Measurements from ENCODE around the gene MEF2A. TPM values are rescaled to one million over a fixed set of nuclear protein-coding genes. Genes with fewer than 3 reads are reported as not detected.

Gene MEF2A
- total and polyA plus RNA-seq, 10 of the 15 experiments (the other 5 are each of a cell fraction or from before 2014, with no cell fraction given): 7.2 to 46.7 (median 35.9) TPM

GRCh38 chr15:99651023-99651807 lies 85.4 kb downstream of the MEF2A start (continued):
- no peak for TF ChIP-seq NFXL1 (IDR thresholded peaks at IDR 0.05; ENCODE audit: borderline replicate concordance)
- TF ChIP-seq, protein P1, sequence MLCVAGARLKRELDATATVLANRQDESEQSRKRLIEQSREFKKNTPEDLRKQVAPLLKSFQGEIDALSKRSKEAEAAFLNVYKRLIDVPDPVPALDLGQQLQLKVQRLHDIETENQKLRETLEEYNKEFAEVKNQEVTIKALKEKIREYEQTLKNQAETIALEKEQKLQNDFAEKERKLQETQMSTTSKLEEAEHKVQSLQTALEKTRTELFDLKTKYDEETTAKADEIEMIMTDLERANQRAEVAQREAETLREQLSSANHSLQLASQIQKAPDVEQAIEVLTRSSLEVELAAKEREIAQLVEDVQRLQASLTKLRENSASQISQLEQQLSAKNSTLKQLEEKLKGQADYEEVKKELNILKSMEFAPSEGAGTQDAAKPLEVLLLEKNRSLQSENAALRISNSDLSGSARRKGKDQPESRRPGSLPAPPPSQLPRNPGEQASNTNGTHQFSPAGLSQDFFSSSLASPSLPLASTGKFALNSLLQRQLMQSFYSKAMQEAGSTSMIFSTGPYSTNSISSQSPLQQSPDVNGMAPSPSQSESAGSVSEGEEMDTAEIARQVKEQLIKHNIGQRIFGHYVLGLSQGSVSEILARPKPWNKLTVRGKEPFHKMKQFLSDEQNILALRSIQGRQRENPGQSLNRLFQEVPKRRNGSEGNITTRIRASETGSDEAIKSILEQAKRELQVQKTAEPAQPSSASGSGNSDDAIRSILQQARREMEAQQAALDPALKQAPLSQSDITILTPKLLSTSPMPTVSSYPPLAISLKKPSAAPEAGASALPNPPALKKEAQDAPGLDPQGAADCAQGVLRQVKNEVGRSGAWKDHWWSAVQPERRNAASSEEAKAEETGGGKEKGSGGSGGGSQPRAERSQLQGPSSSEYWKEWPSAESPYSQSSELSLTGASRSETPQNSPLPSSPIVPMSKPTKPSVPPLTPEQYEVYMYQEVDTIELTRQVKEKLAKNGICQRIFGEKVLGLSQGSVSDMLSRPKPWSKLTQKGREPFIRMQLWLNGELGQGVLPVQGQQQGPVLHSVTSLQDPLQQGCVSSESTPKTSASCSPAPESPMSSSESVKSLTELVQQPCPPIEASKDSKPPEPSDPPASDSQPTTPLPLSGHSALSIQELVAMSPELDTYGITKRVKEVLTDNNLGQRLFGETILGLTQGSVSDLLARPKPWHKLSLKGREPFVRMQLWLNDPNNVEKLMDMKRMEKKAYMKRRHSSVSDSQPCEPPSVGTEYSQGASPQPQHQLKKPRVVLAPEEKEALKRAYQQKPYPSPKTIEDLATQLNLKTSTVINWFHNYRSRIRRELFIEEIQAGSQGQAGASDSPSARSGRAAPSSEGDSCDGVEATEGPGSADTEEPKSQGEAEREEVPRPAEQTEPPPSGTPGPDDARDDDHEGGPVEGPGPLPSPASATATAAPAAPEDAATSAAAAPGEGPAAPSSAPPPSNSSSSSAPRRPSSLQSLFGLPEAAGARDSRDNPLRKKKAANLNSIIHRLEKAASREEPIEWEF (IDR thresholded peaks at IDR 0.05; ENCODE audit: insufficient replicate concordance, low read depth, low read length): no peak

DNA sequence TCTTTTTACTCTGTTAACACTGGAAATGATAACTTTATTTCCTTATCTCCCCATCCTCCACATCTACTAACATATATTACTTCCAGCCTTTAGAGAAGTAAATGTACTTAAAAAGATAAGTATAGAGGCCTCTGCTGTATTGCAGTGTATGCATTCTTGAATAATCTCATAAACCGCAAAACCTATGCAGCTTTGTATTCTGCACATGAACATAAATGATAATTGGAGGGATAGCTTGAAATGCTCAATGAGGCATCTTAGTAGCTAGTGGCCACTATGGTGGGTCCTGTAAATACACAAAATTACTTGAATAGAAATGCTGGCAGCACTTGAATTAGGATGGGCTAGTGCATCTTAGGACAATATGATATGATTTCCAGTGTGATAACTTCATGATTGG lies 90.4 kb downstream of the MEF2A start:
- in situ Hi-C loops (cut with MboI) (no loop called here), intact Hi-C loops (cut with micrococcal nuclease; ENCODE audit: unreplicated experiment) (no loop called here)
- no peaks in the 10 kb centered on the region for H3K27me3 ChIP-seq (replicated peaks in 1 of 2; ENCODE audit: control insufficient read depth in 2 of 2, insufficient read depth in 2 of 2, low read length in 1 of 2)
- ChIA-PET POLR2A (no interaction called here), CTCF (no interaction called here), SMC1A (ENCODE audit: uncharacterized antibody, unreplicated experiment) (interaction anchor here (1.9 to 2.1 kb wide), 4 partner anchors 10 to 369 kb away, joined by 4 to 6 read pairs (median 5); no protein-coding TSS in a partner anchor), RAD21 (ENCODE audit: unreplicated experiment) (interaction anchor here (1.8 kb wide), 1 partner anchor 9 kb away, joined by 6 read pairs; no protein-coding TSS in a partner anchor)
- peaks cover 0 to 4% of the 10 kb centered on the region in 2 experiments; a peak in 3 of 4 replicates for H3K36me3 ChIP-seq (ENCODE audit: control insufficient read depth in 2 of 2, insufficient read depth in 2 of 2, low read length in 1 of 2)
- no peaks in the 10 kb centered on the region for H3K79me2 ChIP-seq (ENCODE audit: control insufficient read depth, insufficient read depth, low read length)
- no TSS peak for BruUV-seq (replicated peaks)
- no peak for DNase-seq (ENCODE audit: low read depth, low spot score)
- H3K4me1 ChIP-seq (ENCODE audit: control insufficient read depth, insufficient read depth, low read length): no peaks in the 10 kb centered on the region
- FAIRE-seq: no peak
- no peak overlapping the region for H3K4me3 ChIP-seq
- H4K20me1 ChIP-seq (ENCODE audit: control insufficient read depth, insufficient read depth): no peaks in the 10 kb centered on the region
- H3K9ac ChIP-seq (ENCODE audit: control insufficient read depth, insufficient read depth, low read length): no peak overlapping the region
- no peak for ATAC-seq
- no peak overlapping the region for H2AFZ ChIP-seq (ENCODE audit: control insufficient read depth, low read depth, low read length)
- no peak overlapping the region for H3K27ac ChIP-seq (ENCODE audit: control insufficient read depth, insufficient read depth)
- WGBS (ENCODE audit: insufficient coverage, insufficient replicate concordance, low lambda C conversion rate, missing lambda C conversion rate): 96% methylated on average over 1 of the region's 1 CpG
- no peak overlapping the region for H3K4me2 ChIP-seq (ENCODE audit: control insufficient read depth, insufficient read depth)
- no peaks in the 10 kb centered on the region for H3K9me3 ChIP-seq (replicated peaks; ENCODE audit: control insufficient read depth, insufficient read depth, low read length)
- TF ChIP-seq HDAC2 (IDR thresholded peaks at IDR 0.05): no peak
- no peak for TF ChIP-seq CHD2 (IDR thresholded peaks at IDR 0.05; ENCODE audit: borderline replicate concordance, low read depth, low read length)
- no peak for TF ChIP-seq YY1 (IDR thresholded peaks at IDR 0.05; ENCODE audit: low read depth, low read length)
- TF ChIP-seq, protein P2, sequence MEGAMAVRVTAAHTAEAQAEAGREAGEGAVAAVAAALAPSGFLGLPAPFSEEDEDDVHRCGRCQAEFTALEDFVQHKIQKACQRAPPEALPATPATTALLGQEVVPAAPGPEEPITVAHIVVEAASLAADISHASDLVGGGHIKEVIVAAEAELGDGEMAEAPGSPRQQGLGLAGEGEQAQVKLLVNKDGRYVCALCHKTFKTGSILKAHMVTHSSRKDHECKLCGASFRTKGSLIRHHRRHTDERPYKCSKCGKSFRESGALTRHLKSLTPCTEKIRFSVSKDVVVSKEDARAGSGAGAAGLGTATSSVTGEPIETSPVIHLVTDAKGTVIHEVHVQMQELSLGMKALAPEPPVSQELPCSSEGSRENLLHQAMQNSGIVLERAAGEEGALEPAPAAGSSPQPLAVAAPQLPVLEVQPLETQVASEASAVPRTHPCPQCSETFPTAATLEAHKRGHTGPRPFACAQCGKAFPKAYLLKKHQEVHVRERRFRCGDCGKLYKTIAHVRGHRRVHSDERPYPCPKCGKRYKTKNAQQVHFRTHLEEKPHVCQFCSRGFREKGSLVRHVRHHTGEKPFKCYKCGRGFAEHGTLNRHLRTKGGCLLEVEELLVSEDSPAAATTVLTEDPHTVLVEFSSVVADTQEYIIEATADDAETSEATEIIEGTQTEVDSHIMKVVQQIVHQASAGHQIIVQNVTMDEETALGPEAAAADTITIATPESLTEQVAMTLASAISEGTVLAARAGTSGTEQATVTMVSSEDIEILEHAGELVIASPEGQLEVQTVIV (IDR thresholded peaks at IDR 0.05; ENCODE audit: borderline replicate concordance, partially characterized antibody): no peak
- TF ChIP-seq, protein P3, sequence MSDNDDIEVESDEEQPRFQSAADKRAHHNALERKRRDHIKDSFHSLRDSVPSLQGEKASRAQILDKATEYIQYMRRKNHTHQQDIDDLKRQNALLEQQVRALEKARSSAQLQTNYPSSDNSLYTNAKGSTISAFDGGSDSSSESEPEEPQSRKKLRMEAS (IDR thresholded peaks at IDR 0.05; ENCODE audit: low read depth, low read length): no peak
- no peak for TF ChIP-seq ZNF24 (IDR thresholded peaks at IDR 0.05)
- no peak for TF ChIP-seq ZNF592 (IDR thresholded peaks at IDR 0.05)
